ENCODE measurements around the gene PCBD2. TPM values are rescaled to one million over a fixed set of nuclear protein-coding genes. Genes with fewer than 3 reads are reported as not detected.
A peak's percentile ranks its signal among the peaks of the same experiment; 100 is the strongest.

Gene PCBD2
- total and polyA plus RNA-seq, 2 donors (not counting 1 experiment from before 2014, with no cell fraction given) = 6.1 to 15.7 TPM

- H3K79me2 ChIP-seq (ENCODE audit: control insufficient read depth, insufficient read depth, low read length) = peaks cover 45% of the 10 kb centered on the region
- H2AFZ ChIP-seq (ENCODE audit: insufficient read depth, low read depth, low read length, poor library complexity, severe bottlenecking) = no peak overlapping the region
- H3K9me3 Mint-ChIP-seq (ENCODE audit: insufficient read depth) = no peaks in the 10 kb centered on the region
- ATAC-seq (ENCODE audit: low read depth) (no peak), DNase-seq (no peak)
- H3K4me3 Mint-ChIP-seq = no peak overlapping the region
- no peaks in the 10 kb centered on the region for H3K9me3 ChIP-seq (ENCODE audit: control extremely low read depth in 1 of 3, control insufficient read depth in 2 of 3, insufficient read depth in 1 of 3, low read length in 2 of 3)
- H3K27me3 Mint-ChIP-seq = no peaks in the 10 kb centered on the region
- TF ChIP-seq CTCF (IDR thresholded peaks at IDR 0.05) (no peak), EZH2 (IDR thresholded peaks at IDR 0.05; ENCODE audit: borderline replicate concordance, insufficient read depth, low read depth, low read length, poor library complexity, severe bottlenecking) (no peak)
- H3K27ac Mint-ChIP-seq = no peak overlapping the region
- CTCF ChIA-PET = no interaction called here
- intact Hi-C loops (cut with micrococcal nuclease) = no loop called here
- POLR2A ChIA-PET = no interaction called here
- H3K9ac ChIP-seq (ENCODE audit: low read length) = no peak overlapping the region
- H4K20me1 ChIP-seq (ENCODE audit: control insufficient read depth, insufficient read depth, low read length, poor library complexity, severe bottlenecking) = no peaks in the 10 kb centered on the region
- no peaks in the 10 kb centered on the region for H3K4me1 Mint-ChIP-seq
- no peaks in the 10 kb centered on the region for H3K4me1 ChIP-seq (ENCODE audit: control insufficient read depth in 2 of 2, insufficient read depth in 2 of 2, low read length in 2 of 2)
- H3K4me3 ChIP-seq (ENCODE audit: control extremely low read depth in 1 of 5, extremely low read depth in 1 of 5, insufficient read depth in 1 of 5, low read depth in 2 of 5, low read length in 4 of 5) = no peak overlapping the region
- WGBS (ENCODE audit: insufficient coverage) = 100% methylated on average over 1 of the region's 1 CpG
- H3K36me3 ChIP-seq (replicated peaks in 1 of 2; ENCODE audit: control extremely low read depth in 1 of 2, control insufficient read depth in 1 of 2, extremely low read depth in 1 of 2, insufficient read depth in 2 of 2, low read length in 1 of 2) = peaks cover 0 to 48% of the 10 kb centered on the region in 2 experiments
- no peaks in the 10 kb centered on the region for H3K27me3 ChIP-seq (replicated peaks in 1 of 4; ENCODE audit: control extremely low read depth in 1 of 4, control insufficient read depth in 3 of 4, insufficient read depth in 4 of 4, low read length in 3 of 4)
- no peak overlapping the region for H3K27ac ChIP-seq (ENCODE audit: low read length in 2 of 2)
- H3K4me2 ChIP-seq (replicated peaks; ENCODE audit: low read depth, low read length, poor library complexity, severe bottlenecking) = no peak overlapping the region
Measured at GRCh38 chr5:134913795-134914194, 8.9 kb downstream of the PCBD2 start.

GRCh38 chr5:134917070-134917815, 12.3 kb downstream of the PCBD2 start:
- Histone ChIP-seq H3K4me3 (ENCODE audit: control extremely low read depth in 1 of 5, extremely low read depth in 1 of 5, insufficient read depth in 1 of 5, low read depth in 2 of 5, low read length in 4 of 5) (no peak overlapping the region), H3K27me3 (replicated peaks in 1 of 4; ENCODE audit: control extremely low read depth in 1 of 4, control insufficient read depth in 3 of 4, insufficient read depth in 4 of 4, low read length in 3 of 4) (no peaks in the 10 kb centered on the region), H3K4me1 (ENCODE audit: control insufficient read depth in 2 of 2, insufficient read depth in 2 of 2, low read length in 2 of 2) (no peaks in the 10 kb centered on the region), H3K9ac (ENCODE audit: low read length) (no peak overlapping the region), H2AFZ (ENCODE audit: insufficient read depth, low read depth, low read length, poor library complexity, severe bottlenecking) (no peak overlapping the region), H3K4me2 (replicated peaks; ENCODE audit: low read depth, low read length, poor library complexity, severe bottlenecking) (no peak overlapping the region), H3K27ac (ENCODE audit: low read length in 2 of 2) (no peak overlapping the region), H3K79me2 (ENCODE audit: control insufficient read depth, insufficient read depth, low read length) (peaks cover 35% of the 10 kb centered on the region), H4K20me1 (ENCODE audit: control insufficient read depth, insufficient read depth, low read length, poor library complexity, severe bottlenecking) (no peaks in the 10 kb centered on the region), H3K36me3 (replicated peaks in 1 of 2; ENCODE audit: control extremely low read depth in 1 of 2, control insufficient read depth in 1 of 2, extremely low read depth in 1 of 2, insufficient read depth in 2 of 2, low read length in 1 of 2) (peaks cover 4 to 41% of the 10 kb centered on the region in 2 experiments), H3K9me3 (ENCODE audit: control extremely low read depth in 1 of 3, control insufficient read depth in 2 of 3, insufficient read depth in 1 of 3, low read length in 2 of 3) (no peaks in the 10 kb centered on the region)
- TF ChIP-seq CTCF (IDR thresholded peaks at IDR 0.05) (no peak), EZH2 (IDR thresholded peaks at IDR 0.05; ENCODE audit: borderline replicate concordance, insufficient read depth, low read depth, low read length, poor library complexity, severe bottlenecking) (no peak)
- Mint-ChIP-seq H3K4me1 (no peaks in the 10 kb centered on the region), H3K27ac (no peak overlapping the region), H3K27me3 (no peaks in the 10 kb centered on the region), H3K9me3 (ENCODE audit: insufficient read depth) (no peaks in the 10 kb centered on the region), H3K4me3 (no peak overlapping the region)
- ChIA-PET POLR2A (interaction anchor here (0.6 kb wide), 1 partner anchor 146 kb away, joined by 3 read pairs; no protein-coding TSS in a partner anchor), CTCF (interaction anchor here (0.6 to 6.7 kb wide), 8 partner anchors 11 to 330 kb away, joined by 3 to 44 read pairs (median 3); no protein-coding TSS in a partner anchor)
- intact Hi-C loops (cut with micrococcal nuclease) = no loop called here
- ATAC-seq (ENCODE audit: low read depth) (no peak), DNase-seq (peak; percentile 27)
- WGBS (ENCODE audit: insufficient coverage) = 95% methylated on average over 9 of the region's 10 CpGs

All from B cell (primary cell).